ENCODE results near the gene FOXP2. TPM values are rescaled to one million over a fixed set of nuclear protein-coding genes. Genes with fewer than 3 reads are reported as not detected.

The FOXP2 gene
- total RNA-seq, 1 donor from 2014 or later: not detected

DNA sequence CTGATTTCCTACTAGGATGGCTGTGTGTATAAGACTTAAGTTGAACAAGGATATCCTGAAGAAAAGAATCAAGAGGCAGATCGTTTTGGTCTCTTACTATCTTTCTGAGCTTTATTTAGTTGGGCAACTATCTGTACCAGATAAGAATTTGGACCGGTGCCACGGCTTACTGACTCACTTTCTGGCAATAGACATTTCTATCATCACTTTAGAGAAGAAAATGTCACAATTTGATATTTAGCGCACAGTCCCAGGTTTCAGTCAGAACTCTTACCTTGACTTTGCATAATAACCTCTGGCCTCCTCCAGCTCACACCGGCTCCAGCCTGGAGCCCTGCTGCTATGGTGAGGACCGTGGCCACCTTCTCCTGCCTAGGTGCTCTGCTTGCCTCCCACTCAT is 289.1 kb downstream of the FOXP2 start:
- H3K4me1 Mint-ChIP-seq (ENCODE audit: low read depth): no peaks in the 10 kb centered on the region
- no peak overlapping the region for H3K4me3 Mint-ChIP-seq
- H3K36me3 Mint-ChIP-seq (ENCODE audit: low read depth): no peaks in the 10 kb centered on the region
- no peak for DNase-seq (ENCODE audit: low spot score)
- H3K27me3 Mint-ChIP-seq (ENCODE audit: insufficient read depth): no peaks in the 10 kb centered on the region
- intact Hi-C loops (cut with micrococcal nuclease): no loop called here
- H3K27ac Mint-ChIP-seq: no peak overlapping the region
- H3K9me3 Mint-ChIP-seq: peaks cover 7% of the 10 kb centered on the region

DNA sequence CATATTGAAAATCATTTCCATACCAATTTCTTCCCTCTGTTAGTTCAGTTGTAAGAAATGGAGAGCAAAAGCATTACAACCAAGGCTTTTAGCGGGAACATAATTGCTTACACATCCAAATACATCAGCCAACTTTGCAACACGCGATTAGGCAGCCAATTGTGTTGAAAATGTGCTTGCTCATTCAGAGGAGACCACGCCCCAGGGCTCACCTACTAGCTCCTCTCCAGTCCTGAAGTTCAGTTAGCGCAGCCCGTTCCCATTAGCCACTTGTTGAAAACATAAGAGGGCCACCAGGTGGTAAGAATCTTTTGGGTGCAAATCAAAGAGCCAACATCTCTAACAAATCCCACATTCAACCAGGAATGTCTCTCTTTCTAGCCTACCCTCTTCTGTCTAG is 294.0 kb downstream of the FOXP2 start:
- intact Hi-C loops (cut with micrococcal nuclease): no loop called here
- no peaks in the 10 kb centered on the region for H3K4me1 Mint-ChIP-seq (ENCODE audit: low read depth)
- H3K9me3 Mint-ChIP-seq: peaks cover 7% of the 10 kb centered on the region
- no peaks in the 10 kb centered on the region for H3K36me3 Mint-ChIP-seq (ENCODE audit: low read depth)
- H3K27me3 Mint-ChIP-seq (ENCODE audit: insufficient read depth): no peaks in the 10 kb centered on the region
- H3K27ac Mint-ChIP-seq: no peak overlapping the region
- no peak for DNase-seq (ENCODE audit: low spot score)
- H3K4me3 Mint-ChIP-seq: no peak overlapping the region

DNA sequence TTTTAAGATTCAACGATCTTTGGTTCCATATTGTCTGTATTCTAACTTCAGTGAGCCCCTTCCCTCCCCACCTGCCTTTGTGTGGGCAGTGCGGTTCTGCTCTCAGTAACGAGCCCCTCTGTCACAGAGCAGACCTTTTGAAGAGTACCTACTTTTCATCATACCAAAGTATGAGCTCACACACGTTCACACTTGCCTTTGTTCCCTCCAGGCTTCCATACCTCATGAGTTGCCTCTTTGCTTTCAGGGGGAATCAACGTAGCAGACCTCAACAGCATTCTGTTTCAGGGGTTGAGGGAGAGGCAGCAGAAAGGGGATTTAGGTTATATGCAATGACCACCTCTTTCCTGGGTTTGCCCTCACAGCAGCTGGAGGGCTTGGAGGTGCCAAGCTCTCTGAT is 295.9 kb downstream of the FOXP2 start:
- no peaks in the 10 kb centered on the region for H3K27me3 Mint-ChIP-seq (ENCODE audit: insufficient read depth)
- no peak overlapping the region for H3K27ac Mint-ChIP-seq
- DNase-seq (ENCODE audit: low spot score): no peak
- H3K36me3 Mint-ChIP-seq (ENCODE audit: low read depth): no peaks in the 10 kb centered on the region
- H3K9me3 Mint-ChIP-seq: peaks cover 7% of the 10 kb centered on the region
- no peak overlapping the region for H3K4me3 Mint-ChIP-seq
- intact Hi-C loops (cut with micrococcal nuclease): no loop called here
- H3K4me1 Mint-ChIP-seq (ENCODE audit: low read depth): no peaks in the 10 kb centered on the region

DNA sequence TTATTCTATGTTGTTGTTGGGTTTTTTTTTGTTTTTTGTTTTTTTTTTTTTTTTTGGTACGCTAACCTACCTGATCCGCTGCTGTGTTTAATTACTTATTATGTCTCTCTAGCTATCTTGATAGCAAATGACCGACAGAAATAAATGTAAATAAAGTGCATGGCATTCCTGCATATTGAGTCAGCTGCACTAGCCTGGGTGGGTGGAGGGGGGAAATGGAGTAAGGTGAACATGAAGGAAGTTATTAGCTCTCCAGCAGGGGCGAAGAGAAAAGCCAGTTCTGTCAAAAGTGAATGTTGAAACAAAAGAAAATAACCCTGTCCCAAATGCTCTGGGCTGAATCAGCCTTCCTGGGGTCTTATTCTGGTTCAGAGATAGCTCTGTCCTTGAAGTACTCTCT is 296.6 kb downstream of the FOXP2 start:
- no peaks in the 10 kb centered on the region for H3K27me3 Mint-ChIP-seq (ENCODE audit: insufficient read depth)
- no peaks in the 10 kb centered on the region for H3K36me3 Mint-ChIP-seq (ENCODE audit: low read depth)
- intact Hi-C loops (cut with micrococcal nuclease): no loop called here
- H3K4me3 Mint-ChIP-seq: no peak overlapping the region
- DNase-seq (ENCODE audit: low spot score): no peak
- no peak overlapping the region for H3K27ac Mint-ChIP-seq
- peaks cover 7% of the 10 kb centered on the region for H3K9me3 Mint-ChIP-seq
- H3K4me1 Mint-ChIP-seq (ENCODE audit: low read depth): no peaks in the 10 kb centered on the region

DNA sequence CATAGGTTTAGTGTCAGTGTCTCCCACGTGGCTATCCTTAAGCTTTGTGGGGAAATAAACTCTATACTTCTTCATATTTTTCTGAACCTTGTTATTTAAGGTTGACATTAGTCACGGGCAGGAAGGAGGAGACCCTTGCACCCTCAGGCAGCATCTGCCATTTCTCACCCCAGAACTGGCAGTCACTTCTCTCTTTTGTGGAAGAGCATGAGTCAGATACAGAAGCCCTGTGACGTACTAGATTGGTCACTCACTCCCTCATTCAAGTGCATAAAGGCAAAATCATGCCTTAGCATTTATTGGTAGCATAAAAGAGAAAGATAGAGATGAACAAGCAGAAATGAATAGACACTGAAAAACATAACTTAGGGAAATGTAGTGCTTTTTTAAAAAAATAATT is 301.3 kb downstream of the FOXP2 start:
- Mint-ChIP-seq H3K27ac (no peak overlapping the region), H3K27me3 (ENCODE audit: insufficient read depth) (no peaks in the 10 kb centered on the region), H3K4me3 (no peak overlapping the region), H3K4me1 (ENCODE audit: low read depth) (no peaks in the 10 kb centered on the region), H3K9me3 (no peaks in the 10 kb centered on the region), H3K36me3 (ENCODE audit: low read depth) (no peaks in the 10 kb centered on the region)
- DNase-seq (ENCODE audit: low spot score): no peak
- intact Hi-C loops (cut with micrococcal nuclease): loop anchor here (5.0 kb wide), 1 partner anchor 216 kb away; no protein-coding TSS in a partner anchor

DNA sequence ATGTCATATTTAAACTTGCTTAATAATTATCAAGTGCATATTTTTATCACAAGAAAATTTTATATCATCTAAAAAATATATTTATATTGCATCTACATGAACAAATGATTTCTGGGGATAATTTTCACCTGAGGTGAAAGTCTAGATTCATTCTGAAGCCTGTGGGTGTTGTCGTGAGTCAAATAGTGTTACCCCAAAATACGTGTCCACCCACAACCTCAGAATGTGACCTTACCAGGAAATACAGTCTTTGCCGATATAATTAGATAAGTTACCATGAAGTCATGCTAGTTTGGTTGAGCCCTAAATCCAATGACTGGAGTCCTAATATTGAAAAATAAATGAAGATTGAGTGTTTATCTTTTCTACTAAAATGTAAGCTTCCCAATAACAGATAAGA is 304.2 kb downstream of the FOXP2 start:
- Mint-ChIP-seq H3K27ac (no peak overlapping the region), H3K27me3 (ENCODE audit: insufficient read depth) (no peaks in the 10 kb centered on the region), H3K9me3 (no peaks in the 10 kb centered on the region), H3K4me1 (ENCODE audit: low read depth) (no peaks in the 10 kb centered on the region), H3K4me3 (no peak overlapping the region), H3K36me3 (ENCODE audit: low read depth) (no peaks in the 10 kb centered on the region)
- no peak for DNase-seq (ENCODE audit: low spot score)
- intact Hi-C loops (cut with micrococcal nuclease): loop anchor here (1.0 to 5.0 kb wide), 2 partner anchors 114 to 213 kb away; no protein-coding TSS in a partner anchor

DNA sequence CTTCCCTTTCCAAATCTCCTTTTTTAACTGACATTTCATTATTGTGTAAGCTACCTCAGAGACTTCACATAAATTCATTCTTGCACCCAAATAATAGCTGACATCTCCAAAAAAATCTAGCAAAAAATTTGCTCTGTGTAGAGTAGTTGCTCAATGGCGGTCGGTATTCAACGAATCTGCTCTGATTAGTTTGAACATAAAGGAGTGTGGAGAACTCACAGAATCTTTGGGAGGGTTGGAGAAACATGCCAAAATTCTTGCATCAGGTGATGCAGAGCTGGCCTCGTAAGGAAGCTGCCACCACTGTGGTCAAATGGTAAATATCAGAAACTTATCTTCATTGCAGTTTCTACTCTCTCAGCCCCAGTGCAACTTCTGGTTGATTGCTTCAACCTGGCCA is 306.1 kb downstream of the FOXP2 start:
- Mint-ChIP-seq H3K27me3 (ENCODE audit: insufficient read depth) (no peaks in the 10 kb centered on the region), H3K4me1 (ENCODE audit: low read depth) (no peaks in the 10 kb centered on the region), H3K36me3 (ENCODE audit: low read depth) (no peaks in the 10 kb centered on the region), H3K27ac (no peak overlapping the region), H3K9me3 (no peaks in the 10 kb centered on the region), H3K4me3 (no peak overlapping the region)
- intact Hi-C loops (cut with micrococcal nuclease): loop anchor here (5.0 kb wide), 1 partner anchor 62 kb away; no protein-coding TSS in a partner anchor
- DNase-seq (ENCODE audit: low spot score): no peak

DNA sequence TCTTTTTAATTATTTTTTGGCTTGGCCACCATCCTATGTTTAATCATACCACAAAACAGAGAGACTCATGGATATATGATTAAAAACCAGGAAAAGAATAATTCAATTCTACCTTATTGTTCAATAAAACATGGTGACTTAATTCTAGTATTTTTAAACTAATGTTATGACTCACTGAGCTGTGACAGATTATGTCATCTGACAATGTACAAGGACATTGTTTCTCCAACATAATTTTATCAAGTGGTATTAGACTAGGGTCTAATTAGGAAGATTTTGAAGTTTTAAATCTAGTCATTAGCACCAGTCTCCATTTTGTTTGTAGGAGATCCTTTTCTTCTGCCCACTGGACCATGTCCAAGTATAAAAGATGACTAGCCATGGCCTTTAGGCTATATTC is 307.9 kb downstream of the FOXP2 start:
- intact Hi-C loops (cut with micrococcal nuclease): loop anchor here (5.0 kb wide), 1 partner anchor 60 kb away; no protein-coding TSS in a partner anchor
- Mint-ChIP-seq H3K27me3 (ENCODE audit: insufficient read depth) (no peaks in the 10 kb centered on the region), H3K4me3 (no peak overlapping the region), H3K4me1 (ENCODE audit: low read depth) (no peaks in the 10 kb centered on the region), H3K27ac (no peak overlapping the region), H3K9me3 (no peaks in the 10 kb centered on the region), H3K36me3 (ENCODE audit: low read depth) (no peaks in the 10 kb centered on the region)
- DNase-seq (ENCODE audit: low spot score): no peak

DNA sequence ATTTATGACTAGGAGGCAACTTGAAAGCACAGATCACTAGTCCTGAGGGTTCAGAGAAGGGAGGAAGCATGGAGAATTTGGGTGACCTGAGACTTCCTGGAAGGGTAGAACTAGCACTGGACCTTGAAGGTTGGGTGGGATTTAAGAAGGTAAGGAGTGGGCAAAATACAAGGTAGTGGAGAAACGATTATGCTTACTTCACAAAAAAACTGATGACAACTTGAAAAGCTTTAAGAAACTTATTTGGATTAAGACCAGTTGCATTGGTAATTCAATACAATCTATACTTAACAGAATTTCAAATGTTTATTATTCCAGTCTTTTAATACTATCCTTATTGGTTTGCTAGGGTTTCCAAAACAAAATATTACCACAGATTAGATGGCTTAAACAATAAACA is 308.7 kb downstream of the FOXP2 start:
- DNase-seq (ENCODE audit: low spot score): no peak
- intact Hi-C loops (cut with micrococcal nuclease): loop anchor here (5.0 kb wide), 1 partner anchor 59 kb away; no protein-coding TSS in a partner anchor
- H3K36me3 Mint-ChIP-seq (ENCODE audit: low read depth): no peaks in the 10 kb centered on the region
- no peaks in the 10 kb centered on the region for H3K4me1 Mint-ChIP-seq (ENCODE audit: low read depth)
- H3K27ac Mint-ChIP-seq: no peak overlapping the region
- H3K4me3 Mint-ChIP-seq: no peak overlapping the region
- H3K9me3 Mint-ChIP-seq: no peaks in the 10 kb centered on the region
- no peaks in the 10 kb centered on the region for H3K27me3 Mint-ChIP-seq (ENCODE audit: insufficient read depth)

DNA sequence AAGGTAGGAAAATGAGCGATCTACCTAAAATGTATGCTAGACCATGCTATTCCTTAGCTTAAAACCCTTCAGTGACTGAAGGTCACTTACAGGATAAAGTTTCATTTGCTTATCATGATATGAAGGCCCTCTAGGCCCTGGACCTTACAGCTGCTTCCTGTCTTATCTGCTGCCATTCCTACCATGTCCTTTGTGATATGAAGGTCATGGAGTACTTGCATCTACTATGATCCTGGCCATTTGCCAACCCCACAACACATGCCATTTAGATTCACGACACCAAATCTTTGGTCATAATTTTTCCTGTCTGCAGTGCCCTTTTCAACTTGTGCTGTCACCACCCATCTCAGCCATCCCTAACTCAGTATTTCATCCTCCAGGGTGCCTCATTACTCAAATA is 325.5 kb downstream of the FOXP2 start:
- no peak for DNase-seq (ENCODE audit: low spot score)
- no peaks in the 10 kb centered on the region for H3K4me1 Mint-ChIP-seq (ENCODE audit: low read depth)
- intact Hi-C loops (cut with micrococcal nuclease): no loop called here

DNA sequence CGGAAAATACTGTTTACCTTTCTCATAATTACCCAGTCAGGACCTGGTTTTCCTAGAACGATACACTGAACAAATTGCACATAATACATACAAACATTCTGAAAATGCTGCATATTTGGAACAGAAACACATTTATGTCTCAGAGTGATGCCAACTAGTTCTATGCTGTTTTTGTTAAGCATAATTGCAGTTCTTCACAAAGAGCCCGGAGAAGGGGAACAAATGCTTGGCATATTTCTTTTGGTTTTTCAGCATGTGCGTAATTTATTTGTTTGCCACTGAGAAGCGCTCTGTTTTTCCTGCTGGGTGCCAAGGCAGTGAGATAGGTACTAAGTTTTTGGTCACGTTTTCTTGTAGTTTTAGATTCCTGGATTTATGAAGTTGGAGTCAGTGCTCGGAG is 326.3 kb downstream of the FOXP2 start:
- no peaks in the 10 kb centered on the region for H3K36me3 Mint-ChIP-seq (ENCODE audit: low read depth)
- H3K4me3 Mint-ChIP-seq: no peak overlapping the region

More for the DNA sequence above, 325.5 kb downstream of the FOXP2 start:
- H3K9me3 Mint-ChIP-seq: no peaks in the 10 kb centered on the region
- H3K27me3 Mint-ChIP-seq (ENCODE audit: insufficient read depth): no peaks in the 10 kb centered on the region
- H3K27ac Mint-ChIP-seq: no peak overlapping the region
- H3K4me3 Mint-ChIP-seq: no peak overlapping the region
- no peaks in the 10 kb centered on the region for H3K36me3 Mint-ChIP-seq (ENCODE audit: low read depth)

DNA sequence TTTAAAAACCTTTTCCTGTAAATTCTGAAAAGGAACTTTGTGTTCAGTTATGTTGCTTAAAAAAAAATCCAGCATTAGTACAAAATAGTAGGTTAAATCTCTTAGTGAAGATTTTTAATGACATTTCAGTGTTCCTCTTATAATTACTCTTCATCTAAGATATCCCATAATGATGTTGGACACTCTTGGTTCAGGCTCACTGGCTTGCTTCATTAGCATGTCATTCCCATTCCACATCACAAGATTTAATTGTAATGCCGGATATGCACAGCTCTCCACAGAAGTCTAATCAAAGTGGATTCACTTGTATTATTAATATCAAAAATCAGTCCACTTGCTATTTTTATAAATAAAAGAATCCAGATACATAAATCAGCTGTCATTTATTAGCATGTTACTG is 327.3 kb downstream of the FOXP2 start:
- intact Hi-C loops (cut with micrococcal nuclease): no loop called here
- H3K9me3 Mint-ChIP-seq: no peaks in the 10 kb centered on the region
- no peaks in the 10 kb centered on the region for H3K27me3 Mint-ChIP-seq (ENCODE audit: insufficient read depth)
- DNase-seq (ENCODE audit: low spot score): no peak
- H3K4me1 Mint-ChIP-seq (ENCODE audit: low read depth): no peaks in the 10 kb centered on the region
- H3K27ac Mint-ChIP-seq: no peak overlapping the region
- no peak overlapping the region for H3K4me3 Mint-ChIP-seq
- no peaks in the 10 kb centered on the region for H3K36me3 Mint-ChIP-seq (ENCODE audit: low read depth)

More for the DNA sequence above, 326.3 kb downstream of the FOXP2 start:
- no peaks in the 10 kb centered on the region for H3K4me1 Mint-ChIP-seq (ENCODE audit: low read depth)
- no peaks in the 10 kb centered on the region for H3K27me3 Mint-ChIP-seq (ENCODE audit: insufficient read depth)
- intact Hi-C loops (cut with micrococcal nuclease): no loop called here
- H3K27ac Mint-ChIP-seq: no peak overlapping the region
- no peaks in the 10 kb centered on the region for H3K9me3 Mint-ChIP-seq
- no peak for DNase-seq (ENCODE audit: low spot score)
